ENCODE measurements around the gene GBX1.

Gene GBX1

GRCh38 chr7:151116603-151117440 lies 50.7 kb downstream of the GBX1 start:
- no peak for DNase-seq (ENCODE audit: extremely low read depth in 1 of 2, low read depth in 1 of 2)

GRCh38 chr7:151115836-151116418 lies 51.6 kb downstream of the GBX1 start:
- DNase-seq (ENCODE audit: extremely low read depth in 1 of 2, low read depth in 1 of 2) = no peak

- no peak for DNase-seq (ENCODE audit: extremely low read depth in 1 of 2, low read depth in 1 of 2)
Observed at GRCh38 chr7:151115121-151115835, 52.2 kb downstream of the GBX1 start.

- DNase-seq (ENCODE audit: extremely low read depth in 1 of 2, low read depth in 1 of 2) = no peak
Observed at GRCh38 chr7:151114151-151115090, 53.1 kb downstream of the GBX1 start.

- DNase-seq (ENCODE audit: extremely low read depth in 1 of 2, low read depth in 1 of 2) = no peak
Observed at GRCh38 chr7:151113344-151114150, 53.9 kb downstream of the GBX1 start.

GRCh38 chr7:151110941-151111645 lies 56.4 kb downstream of the GBX1 start:
- peak; percentile 29 to 52 for DNase-seq (ENCODE audit: extremely low read depth in 1 of 2, low read depth in 1 of 2)

- no peak for DNase-seq (ENCODE audit: extremely low read depth in 1 of 2, low read depth in 1 of 2)
Observed at GRCh38 chr7:151110236-151110940, 57.1 kb downstream of the GBX1 start.

GRCh38 chr7:151109094-151110048 lies 58.1 kb downstream of the GBX1 start:
- DNase-seq (ENCODE audit: extremely low read depth in 1 of 2, low read depth in 1 of 2) = no peak

GRCh38 chr7:151107882-151108281 lies 59.6 kb downstream of the GBX1 start:
- DNase-seq (ENCODE audit: extremely low read depth in 1 of 2, low read depth in 1 of 2) = no peak

- DNase-seq (ENCODE audit: extremely low read depth in 1 of 2, low read depth in 1 of 2) = no peak
Observed at GRCh38 chr7:151104411-151105235, 62.9 kb downstream of the GBX1 start.

GRCh38 chr7:151103973-151104372 lies 63.5 kb downstream of the GBX1 start:
- DNase-seq (ENCODE audit: extremely low read depth in 1 of 2, low read depth in 1 of 2) = no peak

- no peak for DNase-seq (ENCODE audit: extremely low read depth in 1 of 2, low read depth in 1 of 2)
Observed at GRCh38 chr7:151102991-151103390, 64.5 kb downstream of the GBX1 start.

GRCh38 chr7:151101621-151102396 lies 65.7 kb downstream of the GBX1 start:
- DNase-seq (ENCODE audit: extremely low read depth in 1 of 2, low read depth in 1 of 2) = no peak

- no peak for DNase-seq (ENCODE audit: extremely low read depth in 1 of 2, low read depth in 1 of 2)
Observed at GRCh38 chr7:151100921-151101320, 66.6 kb downstream of the GBX1 start.

- no peak for DNase-seq (ENCODE audit: extremely low read depth in 1 of 2, low read depth in 1 of 2)
Observed at GRCh38 chr7:151099486-151100211, 67.8 kb downstream of the GBX1 start.

Data from stimulated activated CD8-positive, alpha-beta memory T cell treated with anti-CD3 and anti-CD28 coated beads, Interleukin-7, amount 100 ng/mL, for 48 hours (primary cell).